Mesenchymal stem cell (in vitro differentiated cells and primary cell): ENCODE data around the gene BEST1.

ENCODE experiments used
- DNase-seq: peaks from one replicate; pipeline ENCODE4 v3.0.0-alpha.2; 2013
- H2AFZ ChIP-seq: one replicate; pipeline ENCODE4 v1.6.1; 2013; ENCODE audit warnings: low read depth, mild to moderate bottlenecking, control low read depth, inconsistent platforms, low read length, moderate library complexity
- H2AK5ac ChIP-seq: 2 replicates; pipeline ENCODE4 v1.6.1; 2013; ENCODE audit warnings: low read length, moderate library complexity, mild to moderate bottlenecking, inconsistent platforms; ENCODE audit not compliant: severe bottlenecking
- H2BK120ac ChIP-seq: one replicate; pipeline ENCODE4 v1.6.1; 2013; ENCODE audit warnings: low read depth, mild to moderate bottlenecking, inconsistent platforms, low read length, moderate library complexity
- H2BK12ac ChIP-seq, 2 experiments: one replicate each; pipeline ENCODE4 v1.6.1; 2013; ENCODE audit warnings: inconsistent platforms in 2 of 2, low read length in 2 of 2, mild to moderate bottlenecking in 2 of 2, moderate library complexity in 2 of 2, control low read depth in 1 of 2
- H2BK15ac ChIP-seq: one replicate; pipeline ENCODE4 v1.6.1; 2013; ENCODE audit warnings: mild to moderate bottlenecking, low read depth, inconsistent platforms; ENCODE audit not compliant: poor library complexity, severe bottlenecking
- H2BK5ac ChIP-seq: 2 replicates; pipeline ENCODE4 v1.6.1; 2013; ENCODE audit warnings: low read depth, mild to moderate bottlenecking, low read length, control low read depth, inconsistent platforms; ENCODE audit not compliant: poor library complexity, severe bottlenecking
- H3K14ac ChIP-seq, 2 experiments: one replicate each; pipeline ENCODE4 v1.6.1; 2013; ENCODE audit warnings: inconsistent platforms in 2 of 2, low read length in 2 of 2, control low read depth in 1 of 2, mild to moderate bottlenecking in 1 of 2, moderate library complexity in 1 of 2
- H3K18ac ChIP-seq, 2 experiments: one replicate each; pipeline ENCODE4 v1.6.1; 2013; ENCODE audit warnings: inconsistent platforms in 2 of 2, low read length in 2 of 2, control low read depth in 1 of 2, low read depth in 1 of 2, mild to moderate bottlenecking in 1 of 2
- H3K23ac ChIP-seq, 2 experiments: one replicate each; pipeline ENCODE4 v1.6.1; 2013; ENCODE audit warnings: inconsistent platforms in 2 of 2, low read length in 2 of 2, mild to moderate bottlenecking in 2 of 2, moderate library complexity in 2 of 2, control low read depth in 1 of 2
- H3K27ac ChIP-seq: 2 replicates; pipeline ENCODE4 v1.5.1; 2013; ENCODE audit warnings: mild to moderate bottlenecking, moderate library complexity, low read length, control low read depth, inconsistent platforms; ENCODE audit not compliant: poor library complexity, severe bottlenecking
- H3K27me3 ChIP-seq, 2 experiments: 2 replicates each; pipeline versions ENCODE4 v1.6.1 to v1.7.0; 2013; ENCODE audit warnings: low read length in 2 of 2, mild to moderate bottlenecking in 2 of 2, moderate library complexity in 2 of 2, control low read depth in 1 of 2, inconsistent platforms in 1 of 2; ENCODE audit not compliant: control insufficient read depth in 1 of 2, insufficient read depth in 1 of 2
- H3K36me3 ChIP-seq, 2 experiments: 2 replicates each; pipeline versions ENCODE4 v1.6.1 to v1.7.0; 2013; ENCODE audit warnings: low read length in 2 of 2, control low read depth in 1 of 2, inconsistent platforms in 1 of 2, low read depth in 1 of 2, mild to moderate bottlenecking in 1 of 2; ENCODE audit not compliant: insufficient read depth in 2 of 2, control insufficient read depth in 1 of 2
- H3K4ac ChIP-seq, 2 experiments: one replicate each; pipeline ENCODE4 v1.6.1; 2013; ENCODE audit warnings: inconsistent platforms in 2 of 2, low read length in 2 of 2, mild to moderate bottlenecking in 2 of 2, moderate library complexity in 2 of 2, control low read depth in 1 of 2, low read depth in 1 of 2
- H3K4me1 ChIP-seq: 2 replicates; pipeline ENCODE4 v1.6.1; 2013; ENCODE audit warnings: low read depth, low read length, control low read depth; ENCODE audit not compliant: control insufficient read depth, insufficient read depth
- H3K4me2 ChIP-seq: 2 replicates; pipeline ENCODE4 v1.6.1; 2013; ENCODE audit warnings: low read length, mild to moderate bottlenecking, inconsistent platforms; ENCODE audit not compliant: poor library complexity, severe bottlenecking
- H3K4me3 ChIP-seq, 2 experiments: 2 replicates each; pipeline versions ENCODE4 v1.5.1 to v1.7.0; 2013; ENCODE audit warnings: low read length in 2 of 2, mild to moderate bottlenecking in 2 of 2, control low read depth in 1 of 2, low read depth in 1 of 2; ENCODE audit not compliant: insufficient read depth in 1 of 2
- H3K79me1 ChIP-seq: replicated peaks from 2 replicates; pipeline ENCODE4 v1.6.1; 2013; ENCODE audit warnings: mild to moderate bottlenecking, control low read depth, low read length, inconsistent platforms; ENCODE audit not compliant: poor library complexity, severe bottlenecking
- H3K9ac ChIP-seq: 2 replicates; pipeline ENCODE4 v1.7.0; 2013; ENCODE audit warnings: mild to moderate bottlenecking, low read length, moderate library complexity
- H3K9me3 ChIP-seq: 2 replicates; pipeline ENCODE4 v1.7.0; 2013; ENCODE audit warnings: mild to moderate bottlenecking, low read length; ENCODE audit not compliant: control insufficient read depth
- H4K8ac ChIP-seq: one replicate; pipeline ENCODE4 v1.6.1; 2013; ENCODE audit warnings: inconsistent platforms, mild to moderate bottlenecking, low read length, moderate library complexity
- H4K91ac ChIP-seq: one replicate; pipeline ENCODE4 v1.6.1; 2013; ENCODE audit warnings: mild to moderate bottlenecking, low read length, inconsistent platforms
- WGBS: methylation state at CpG from one replicate; pipeline ENCODE4 v1.1.7; 2013; ENCODE audit warnings: mixed read lengths; 5-methylcytosine and 5-hydroxymethylcytosine counted together

Gene BEST1

DNA sequence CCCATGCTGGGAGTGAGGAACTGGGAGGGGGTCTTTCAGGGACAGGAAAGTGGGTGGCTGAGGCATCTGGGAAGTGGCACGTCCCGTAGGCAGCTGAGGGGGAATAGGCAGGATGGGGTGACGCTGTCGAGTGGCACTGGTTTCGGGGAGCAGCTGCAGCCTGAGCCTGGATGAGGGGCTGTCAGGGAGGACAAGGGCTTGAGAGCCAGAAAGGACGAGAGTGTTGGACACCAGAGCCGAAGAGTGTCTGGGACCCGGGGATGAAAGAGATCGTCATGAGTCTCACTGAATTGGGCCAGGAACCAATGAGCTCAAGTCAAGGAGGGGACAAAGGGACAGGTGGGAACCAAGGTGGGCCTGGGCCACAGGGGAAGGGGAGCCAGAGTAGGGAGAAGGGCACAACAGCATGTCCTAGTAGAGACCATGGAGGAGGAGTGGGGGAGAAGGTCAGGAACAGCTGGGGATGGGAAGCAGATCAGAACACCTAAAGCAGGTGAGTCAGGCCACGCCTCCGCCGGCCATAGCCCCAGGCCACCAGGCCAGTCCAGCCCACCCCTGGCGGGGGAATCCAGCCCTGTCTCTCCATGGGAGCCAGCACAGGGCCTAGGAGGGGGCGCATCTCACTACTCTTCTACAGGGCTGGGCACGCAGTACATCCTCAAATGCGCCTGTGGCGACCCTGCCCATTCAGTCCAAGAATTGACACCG lies 37.0 kb upstream of the BEST1 start:
- Histone ChIP-seq H3K79me1 (no peaks in the 10 kb centered on the region), H3K18ac (no peak overlapping the region), H3K23ac (no peak overlapping the region), H3K36me3 (no peaks in the 10 kb centered on the region), H2BK120ac (no peak overlapping the region), H3K9me3 (no peaks in the 10 kb centered on the region), H2AFZ (no peak overlapping the region), H4K91ac (no peak overlapping the region), H3K4me2 (no peak overlapping the region), H3K4ac (no peak overlapping the region), H2BK15ac (no peak overlapping the region), H2BK5ac (no peak overlapping the region), H3K14ac (no peak overlapping the region), H3K27me3 (peaks cover 0 to 31% of the 10 kb centered on the region in 2 experiments), H3K4me1 (peaks cover 13% of the 10 kb centered on the region), H3K9ac (no peak overlapping the region), H2BK12ac (no peak overlapping the region), H2AK5ac (no peak overlapping the region), H3K4me3 (no peak overlapping the region), H4K8ac (no peak overlapping the region), H3K27ac (no peak overlapping the region)
- WGBS = 91% methylated on average over 18 of the region's 18 CpGs
- no peak for DNase-seq

DNA sequence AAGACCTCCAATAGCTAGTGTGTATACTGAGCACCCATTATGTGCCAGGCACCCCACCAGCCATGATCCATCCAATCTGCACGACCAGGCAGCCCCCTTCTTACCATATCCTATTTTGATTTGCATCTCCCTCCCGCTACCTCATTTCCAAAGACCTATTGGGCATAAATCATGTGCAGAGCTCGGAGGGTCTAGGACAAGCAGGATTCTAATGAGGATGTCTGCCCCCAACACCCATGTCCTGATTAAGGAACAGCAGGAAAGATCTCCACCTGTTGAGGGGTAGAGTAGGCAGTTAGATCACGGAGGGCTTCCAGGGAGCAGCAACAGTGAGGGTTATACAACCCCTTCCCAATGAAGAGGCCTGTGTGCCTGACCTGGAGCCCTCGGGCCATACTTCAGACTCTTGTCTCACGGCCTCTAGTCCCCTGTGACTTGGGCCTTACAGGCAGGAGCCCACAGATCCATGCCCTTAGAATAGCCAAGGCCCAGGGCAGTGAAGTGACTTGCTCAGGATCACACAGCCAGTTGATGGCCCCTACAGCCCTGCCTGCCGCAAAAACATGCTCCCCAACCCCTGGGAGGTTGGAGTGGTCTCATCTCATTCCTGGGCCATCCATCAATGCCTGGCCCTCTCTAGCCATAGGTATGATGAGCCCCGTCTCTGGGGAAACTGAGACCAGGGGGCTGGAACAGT lies 36.3 kb upstream of the BEST1 start:
- Histone ChIP-seq H2BK120ac (no peak overlapping the region), H3K18ac (no peak overlapping the region), H3K79me1 (no peaks in the 10 kb centered on the region), H3K4me1 (peaks cover 10% of the 10 kb centered on the region), H3K4ac (no peak overlapping the region), H3K27ac (no peak overlapping the region), H4K91ac (no peak overlapping the region), H2BK5ac (no peak overlapping the region), H3K9ac (no peak overlapping the region), H4K8ac (no peak overlapping the region), H3K4me2 (no peak overlapping the region), H3K14ac (no peak overlapping the region), H2AFZ (no peak overlapping the region), H2AK5ac (no peak overlapping the region), H3K4me3 (no peak overlapping the region), H2BK12ac (no peak overlapping the region), H2BK15ac (no peak overlapping the region), H3K23ac (no peak overlapping the region), H3K36me3 (no peaks in the 10 kb centered on the region), H3K9me3 (no peaks in the 10 kb centered on the region), H3K27me3 (peaks cover 0 to 38% of the 10 kb centered on the region in 2 experiments)
- no peak for DNase-seq
- 82% methylated on average over 8 of the region's 8 CpGs for WGBS

DNA sequence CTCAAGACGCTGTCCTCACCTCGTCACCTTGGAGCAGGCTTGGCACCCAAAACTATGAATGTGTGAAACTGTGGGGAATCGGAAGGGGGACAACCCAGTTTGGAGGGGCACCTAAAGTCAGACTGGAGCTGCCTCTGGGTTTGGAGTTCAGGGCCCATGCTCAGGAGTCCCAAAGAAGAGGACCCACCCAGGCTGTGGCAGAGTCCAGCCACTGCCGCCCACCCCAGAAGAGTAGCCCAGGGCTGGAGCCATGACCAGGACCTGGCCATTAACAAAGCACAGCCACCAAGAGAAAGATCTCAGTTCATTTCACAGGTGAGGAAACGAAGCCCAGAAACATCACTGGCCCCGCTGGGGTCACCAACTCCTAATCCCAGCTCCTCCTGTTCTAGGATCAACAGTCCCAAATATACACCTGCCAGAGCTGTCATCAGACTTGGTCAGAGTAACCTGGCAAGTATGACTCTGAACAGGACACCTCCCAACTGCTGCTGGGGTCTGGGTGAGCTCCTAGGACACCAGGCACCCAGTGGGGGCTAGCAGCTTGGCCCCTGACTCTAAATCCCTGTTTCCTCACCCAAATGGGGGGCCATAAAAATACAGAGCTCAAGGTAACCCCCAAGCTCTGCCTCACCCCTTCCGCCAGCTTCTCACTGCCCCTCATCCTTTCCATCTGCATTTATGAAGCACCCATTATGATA lies 35.5 kb upstream of the BEST1 start:
- no peak overlapping the region for H2BK120ac ChIP-seq
- no peak overlapping the region for H2AK5ac ChIP-seq
- WGBS = 91% methylated on average over 7 of the region's 7 CpGs
- no peak overlapping the region for H2BK12ac ChIP-seq
- DNase-seq = no peak
- H2AFZ ChIP-seq = no peak overlapping the region
- no peak overlapping the region for H3K4ac ChIP-seq
- H3K14ac ChIP-seq = no peak overlapping the region
- H3K4me1 ChIP-seq = peaks cover 16% of the 10 kb centered on the region
- no peak overlapping the region for H4K8ac ChIP-seq
- no peaks in the 10 kb centered on the region for H3K36me3 ChIP-seq
- no peak overlapping the region for H3K9ac ChIP-seq
- no peak overlapping the region for H2BK5ac ChIP-seq
- no peaks in the 10 kb centered on the region for H3K79me1 ChIP-seq
- no peaks in the 10 kb centered on the region for H3K9me3 ChIP-seq
- no peak overlapping the region for H3K27ac ChIP-seq
- H2BK15ac ChIP-seq = no peak overlapping the region
- peaks cover 0 to 46% of the 10 kb centered on the region in 2 experiments for H3K27me3 ChIP-seq
- H4K91ac ChIP-seq = no peak overlapping the region
- H3K4me2 ChIP-seq = no peak overlapping the region
- peak overlapping the region in 1 of 2 experiments; percentile 83 for H3K4me3 ChIP-seq
- no peak overlapping the region for H3K18ac ChIP-seq
- H3K23ac ChIP-seq = no peak overlapping the region
